AG04449 (cell line): Measurements from ENCODE around the gene SORCS1.

ENCODE experiments used
- CTCF ChIA-PET: fragments of 350-600 bp; formaldehyde crosslinking; extraction: SDS; loops from one replicate; lab custom pipeline; 2021; ENCODE audit warnings: antibody characterized with exemption; lab: Yijun Ruan, JAX
- POLR2A ChIA-PET: fragments of 400-600, 350-600 bp; formaldehyde crosslinking; extraction: SDS; loops from one replicate; lab custom pipeline; 2020; ENCODE audit warnings: antibody characterized with exemption, inconsistent platforms; lab: Yijun Ruan, JAX
- DNase-seq: peaks from one replicate; pipeline ENCODE4 v3.0.0-alpha.2; 2010; ENCODE audit warnings: low read depth, low spot score
- H3K4me3 ChIP-seq: 2 replicates; pipeline ENCODE4 v1.5.1; 2011; ENCODE audit warnings: low read depth, mild to moderate bottlenecking, control low read depth, low read length
- CTCF ChIP-seq: IDR thresholded peaks from one replicate; pipeline ENCODE4 v1.5.1; 2011; ENCODE audit warnings: mild to moderate bottlenecking, moderate library complexity, low read length, control low read depth, inconsistent platforms; ENCODE audit not compliant: insufficient read depth; ENCODE audit errors: missing control alignments

The SORCS1 gene

DNA sequence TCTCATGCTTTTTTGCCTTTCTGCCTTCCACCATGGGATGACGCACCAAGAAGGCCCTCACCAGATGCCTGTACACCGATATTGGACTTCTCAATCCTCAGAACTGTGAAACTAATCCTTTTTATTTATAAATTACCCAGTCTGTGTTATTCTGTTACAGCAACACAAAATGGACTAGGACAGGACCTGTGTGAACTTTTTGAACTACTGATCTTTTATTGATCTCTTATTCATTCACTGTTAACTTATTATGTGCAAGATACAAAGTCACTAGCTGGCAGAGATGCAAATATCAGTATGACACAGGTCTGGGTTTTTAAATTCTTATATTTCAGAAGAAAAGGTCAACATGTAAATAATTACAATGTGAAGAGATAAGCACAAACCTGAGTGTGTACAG, 635.8 kb downstream of the SORCS1 start:
- H3K4me3 ChIP-seq, result no peak overlapping the region
- no peak for DNase-seq
- POLR2A ChIA-PET, result no interaction called here
- no peak for TF ChIP-seq CTCF
- CTCF ChIA-PET, result no interaction called here

DNA sequence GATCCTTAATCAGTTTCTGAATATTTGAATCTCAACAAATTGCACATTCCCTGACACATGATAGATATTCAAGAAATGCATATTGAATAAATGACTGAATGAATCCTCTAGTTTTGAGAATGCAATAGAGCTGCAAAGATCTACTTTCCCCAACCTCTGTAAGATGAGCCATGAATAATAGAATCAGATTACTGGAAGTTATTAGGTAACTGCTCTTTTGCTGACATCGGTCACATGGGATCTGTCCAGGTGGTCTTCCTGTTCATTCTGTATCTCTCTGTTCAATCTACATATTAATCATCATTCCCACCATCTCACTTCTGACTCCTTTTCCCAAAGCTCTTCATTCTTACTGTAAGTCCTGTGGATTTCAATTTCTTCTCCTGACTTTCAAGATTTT, 638.7 kb downstream of the SORCS1 start:
- H3K4me3 ChIP-seq, result no peak overlapping the region
- no peak for TF ChIP-seq CTCF
- DNase-seq, result no peak
- CTCF ChIA-PET, result no interaction called here
- POLR2A ChIA-PET, result no interaction called here
